T follicular helper cell (primary cell): ENCODE results near the gene CD200.
"Not testable (repeated sequence)": the region's sequence is repeated elsewhere in the genome, so short reads cannot be mapped to it uniquely, and the experiment has no call there.

ENCODE experiments used
- DNase-seq: peaks from one replicate; pipeline ENCODE4 v3.0.0-alpha.2; 2020; ENCODE audit warnings: low read depth

CD200 gene

GRCh38 chr3:112360561-112360960 is 27.6 kb downstream of the CD200 start:
- DNase-seq, result no peak

- no peak for DNase-seq
Observed at GRCh38 chr3:112362221-112362620, 29.3 kb downstream of the CD200 start.

DNA sequence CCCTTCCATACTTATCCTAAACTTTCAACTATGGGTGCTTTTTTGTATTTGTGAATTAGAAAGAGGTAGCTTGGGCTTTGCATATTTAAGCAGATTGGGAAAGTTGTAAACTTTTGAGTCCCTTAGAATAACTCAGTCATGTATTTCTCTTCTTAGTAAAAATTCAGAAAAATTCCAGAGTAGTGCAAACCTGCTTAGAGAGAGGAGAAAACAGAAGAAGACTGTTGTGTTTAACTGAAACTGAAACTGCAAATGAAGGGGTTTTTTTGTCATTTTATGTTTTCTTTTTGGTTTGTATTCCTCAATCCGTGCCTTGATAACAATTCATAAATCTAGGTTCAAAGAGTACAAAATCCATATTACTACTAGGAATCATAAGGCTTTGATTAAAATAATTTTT is 31.3 kb downstream of the CD200 start:
- DNase-seq, result no peak

DNA sequence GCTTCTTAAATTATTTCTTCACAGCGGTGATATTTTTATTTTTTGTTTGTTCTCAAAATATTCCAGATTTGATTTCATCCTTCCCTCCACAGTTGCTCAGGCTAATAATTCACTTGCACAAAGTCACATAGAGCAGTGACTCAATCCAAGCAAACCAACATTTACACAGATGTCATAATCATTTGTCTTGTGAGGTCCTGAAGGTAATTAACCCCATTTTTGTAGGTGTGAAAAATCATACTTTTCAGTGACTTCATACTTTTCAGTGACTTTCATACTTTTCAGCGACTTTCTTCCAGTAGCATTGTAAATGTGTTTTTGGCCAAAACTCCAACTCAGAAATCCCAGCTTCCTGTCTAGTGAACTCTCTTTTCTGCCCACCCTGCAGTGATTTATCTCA is 32.1 kb downstream of the CD200 start:
- DNase-seq, result no peak

GRCh38 chr3:112365636-112366035 is 32.7 kb downstream of the CD200 start:
- no peak for DNase-seq

DNA sequence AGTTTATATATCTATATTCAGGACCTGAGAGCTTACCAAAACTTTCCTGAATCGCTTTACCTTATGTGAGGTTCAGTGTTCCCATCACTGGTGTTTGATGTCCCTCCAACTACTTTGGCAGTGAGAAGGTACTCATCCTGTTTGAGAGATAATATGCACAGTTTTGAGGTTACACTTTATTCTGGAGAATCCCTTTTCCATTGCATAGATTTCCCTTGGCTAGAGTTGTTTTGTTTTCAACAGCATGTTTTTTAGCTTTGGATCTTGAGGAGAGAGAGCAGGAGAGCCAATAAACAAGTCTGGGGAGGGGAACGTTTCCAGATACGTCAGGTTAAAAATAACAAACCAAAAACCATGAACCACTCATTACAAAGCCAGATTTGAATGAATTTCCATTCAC is 33.6 kb downstream of the CD200 start:
- DNase-seq, result no peak

DNA sequence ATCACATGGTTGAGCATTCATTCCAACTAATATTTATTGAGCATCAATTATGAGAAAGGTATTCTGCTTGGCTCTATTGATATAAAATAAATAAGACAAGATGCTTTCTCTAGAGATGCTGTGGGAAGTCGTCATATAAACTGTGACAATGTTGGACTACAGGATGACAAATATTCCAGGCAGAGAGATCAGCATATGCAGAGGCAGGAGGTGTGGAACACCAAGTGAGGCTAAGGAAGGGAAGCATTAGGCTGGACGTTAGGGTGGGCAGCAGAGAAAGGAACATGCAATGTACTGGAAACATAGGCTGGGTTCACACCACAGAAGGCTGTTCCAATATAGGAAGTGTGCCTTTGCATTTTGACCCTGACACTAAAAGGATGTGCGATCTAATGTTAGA is 38.6 kb downstream of the CD200 start:
- DNase-seq, result no peak

DNA sequence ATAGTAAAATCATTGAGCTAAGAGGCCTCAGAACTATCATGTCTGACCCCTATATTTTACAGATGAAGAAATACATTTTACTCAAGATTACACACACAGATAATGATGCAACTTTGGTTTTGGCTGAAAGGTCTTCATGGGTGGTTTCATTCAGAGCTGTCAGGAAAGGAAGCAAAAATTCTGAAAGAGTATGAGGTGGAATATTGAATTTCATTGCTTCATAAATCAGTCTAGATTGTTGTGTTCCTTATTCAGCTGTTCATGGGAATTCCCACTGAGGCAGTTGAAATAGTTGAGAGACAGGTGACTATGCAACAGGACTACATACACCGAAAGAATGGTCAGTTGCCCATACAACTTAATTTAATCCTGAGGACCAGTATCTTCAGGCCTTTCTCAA is 39.4 kb downstream of the CD200 start:
- no peak for DNase-seq

DNA sequence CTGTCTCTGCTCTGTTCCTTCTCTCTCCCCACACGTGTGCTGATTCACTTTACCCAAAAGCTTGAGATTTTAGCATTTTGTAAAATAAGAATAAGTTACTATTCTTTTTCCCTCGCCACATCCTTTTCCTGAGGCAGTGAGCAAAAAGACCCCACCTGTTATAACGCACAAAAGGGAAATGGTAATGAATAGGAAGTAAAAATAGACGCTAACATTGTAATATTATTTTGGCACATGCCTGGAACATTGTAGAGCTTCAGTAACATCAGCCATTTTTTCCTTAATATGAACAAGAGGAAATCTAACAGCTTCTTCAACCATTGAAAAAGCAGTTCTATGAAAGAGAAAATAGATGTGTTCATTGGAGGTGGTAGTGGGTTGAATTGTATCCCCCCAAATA is 40.5 kb downstream of the CD200 start:
- DNase-seq, result no peak

- DNase-seq, result no peak
Observed at GRCh38 chr3:112373924-112374323, 41.0 kb downstream of the CD200 start.

DNA sequence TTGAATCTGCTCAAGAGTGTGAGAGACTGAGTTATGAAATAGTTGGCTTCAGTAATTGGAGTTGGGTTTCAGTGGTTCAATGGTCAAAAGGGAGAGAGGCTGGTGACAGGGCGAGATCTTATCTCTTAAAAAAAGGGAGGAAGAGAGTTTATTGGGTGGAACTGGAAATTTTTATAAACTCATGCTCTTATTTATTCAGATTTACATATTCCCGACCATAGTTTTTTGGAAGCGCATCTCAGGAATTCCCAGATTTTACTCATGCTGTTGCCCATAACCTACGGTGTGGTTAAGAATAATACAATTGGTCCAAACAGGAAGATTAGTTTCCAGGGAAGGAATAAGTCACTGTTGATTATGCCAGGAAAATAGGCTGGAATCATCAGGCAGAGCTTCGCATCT is 41.4 kb downstream of the CD200 start:
- DNase-seq, result no peak

GRCh38 chr3:112375117-112375516 is 42.2 kb downstream of the CD200 start:
- no peak for DNase-seq

GRCh38 chr3:112376241-112376911 is 43.4 kb downstream of the CD200 start:
- no peak for DNase-seq

DNA sequence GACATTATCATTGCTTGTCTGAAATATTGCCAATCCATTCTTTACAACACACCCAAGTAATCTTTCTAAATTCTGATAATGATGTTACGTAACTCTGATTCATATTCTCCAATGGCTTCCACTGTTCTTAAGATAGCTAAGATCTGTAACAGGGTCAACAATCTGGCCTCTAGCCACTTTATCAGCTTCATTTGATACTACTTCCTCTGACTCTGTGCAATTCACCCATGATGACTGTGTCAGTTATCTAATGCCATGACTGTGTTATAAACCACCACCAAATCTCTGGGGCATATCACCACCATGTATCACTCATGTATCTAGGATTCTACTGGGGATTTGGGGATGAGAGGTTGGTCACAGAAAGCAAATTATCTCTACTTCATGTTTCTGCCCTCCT is 44.0 kb downstream of the CD200 start:
- no peak for DNase-seq

DNA sequence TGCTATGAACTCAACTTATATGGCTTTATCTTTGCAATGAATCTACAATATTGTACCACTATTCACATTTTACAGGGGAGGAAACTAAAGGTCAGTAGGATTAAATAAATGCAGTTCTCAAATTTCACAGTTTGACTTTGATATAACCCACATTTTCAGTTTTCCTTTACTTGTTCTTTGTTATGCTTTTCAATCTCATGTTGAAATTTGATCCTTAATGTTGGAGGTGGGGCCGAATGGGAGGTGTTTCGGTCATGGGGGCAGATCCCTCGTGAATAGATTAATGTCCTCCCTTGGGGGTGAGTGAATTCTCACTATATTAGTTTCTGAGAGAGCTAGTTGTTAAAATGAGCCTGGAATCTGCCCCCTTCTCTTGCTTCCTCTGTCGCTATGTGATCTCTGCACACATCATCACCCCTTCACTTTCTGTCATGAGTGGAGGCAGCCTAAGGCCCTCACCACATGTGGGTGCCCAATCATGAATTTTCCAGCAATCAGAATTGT is 44.7 kb downstream of the CD200 start:
- DNase-seq, result no peak

DNA sequence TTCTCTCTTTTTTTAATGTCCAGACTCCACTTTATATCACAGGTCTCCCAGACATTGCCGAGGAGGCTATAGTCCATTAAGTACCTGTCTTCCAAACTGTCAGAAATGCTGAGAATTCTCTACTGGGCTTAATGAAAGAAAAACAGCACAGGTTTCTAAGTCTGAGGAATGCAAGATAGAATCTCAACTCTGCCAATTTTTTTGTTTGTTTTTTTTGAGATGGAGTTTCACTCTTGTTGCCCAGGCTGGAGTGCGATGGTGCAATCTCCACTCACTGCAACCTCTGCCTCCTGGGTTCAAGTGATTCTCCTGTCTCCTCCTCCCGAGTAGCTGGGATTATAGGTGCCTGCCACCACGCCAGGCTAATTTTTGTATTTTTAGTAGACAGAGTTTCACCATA is 45.4 kb downstream of the CD200 start:
- not testable (repeated sequence) for DNase-seq

DNA sequence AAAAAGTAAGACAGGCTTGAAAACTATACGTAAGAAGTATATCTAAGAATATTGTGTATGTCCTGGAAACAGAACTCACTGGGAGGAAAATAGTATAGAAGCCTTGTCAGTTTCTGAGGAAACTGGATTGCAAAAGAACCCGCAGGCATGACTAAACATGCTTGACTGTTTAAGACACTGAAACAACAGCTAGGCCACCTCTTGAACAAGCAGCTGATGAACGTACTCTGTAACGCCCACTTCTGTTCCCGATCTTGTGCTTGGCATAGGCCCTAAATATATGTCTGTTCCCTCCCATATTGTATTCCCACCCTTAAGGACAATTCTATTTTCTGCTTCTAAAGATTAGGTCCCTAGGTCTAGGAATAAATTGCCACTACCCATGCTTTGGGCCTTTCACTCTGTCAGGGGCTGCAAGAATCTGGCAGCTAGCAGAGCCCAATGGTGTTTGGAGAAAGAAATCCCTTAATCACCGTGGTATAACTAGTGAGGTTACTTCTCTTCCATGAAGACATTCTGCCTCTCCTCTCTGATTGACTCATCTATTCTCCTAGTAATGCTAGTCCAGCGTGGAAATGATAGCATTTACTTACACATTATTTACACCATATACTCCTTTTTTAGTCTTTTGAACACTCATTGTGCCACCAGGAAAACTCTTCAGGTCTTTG is 46.2 kb downstream of the CD200 start:
- no peak for DNase-seq

DNA sequence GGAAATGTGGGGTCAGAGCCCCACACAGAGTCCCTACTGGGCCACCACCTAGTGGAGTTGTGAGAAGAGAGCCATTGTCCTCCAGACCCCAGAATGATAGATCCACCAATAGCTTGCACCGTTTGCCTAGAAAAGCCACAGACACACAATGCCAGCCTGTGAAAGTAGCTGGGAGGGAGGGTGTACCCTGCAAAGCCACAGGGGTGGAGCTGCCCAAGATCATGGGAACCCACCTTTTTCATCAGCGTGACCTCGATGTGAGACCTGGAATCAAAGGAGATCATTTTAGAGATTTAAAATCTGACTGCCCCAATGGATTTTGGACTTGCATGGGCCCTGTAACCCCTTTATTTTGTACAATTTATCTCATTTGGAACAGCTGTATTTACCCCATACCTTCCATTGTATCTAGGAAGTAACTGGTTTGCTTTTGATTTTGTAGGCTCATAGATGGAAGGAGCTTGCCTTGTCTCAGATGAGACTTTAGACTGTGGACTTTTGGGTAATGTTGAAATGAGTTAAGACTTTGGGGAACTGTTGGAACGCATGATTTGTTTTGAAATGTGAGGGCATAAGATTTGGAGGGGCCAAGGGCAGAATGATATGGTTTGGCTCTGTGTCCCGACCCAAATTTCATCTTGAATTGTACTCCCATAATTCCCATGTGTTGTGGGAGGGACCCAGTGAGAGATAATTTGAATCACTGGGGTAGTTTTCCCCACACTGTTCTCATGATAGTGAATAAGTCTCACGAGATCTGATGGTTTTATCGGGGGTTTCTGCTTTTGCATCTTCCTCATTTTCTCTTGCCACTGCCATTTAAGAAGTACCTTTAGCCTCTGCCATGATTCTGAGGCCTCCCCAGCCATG is 49.0 kb downstream of the CD200 start:
- DNase-seq, result no peak

DNA sequence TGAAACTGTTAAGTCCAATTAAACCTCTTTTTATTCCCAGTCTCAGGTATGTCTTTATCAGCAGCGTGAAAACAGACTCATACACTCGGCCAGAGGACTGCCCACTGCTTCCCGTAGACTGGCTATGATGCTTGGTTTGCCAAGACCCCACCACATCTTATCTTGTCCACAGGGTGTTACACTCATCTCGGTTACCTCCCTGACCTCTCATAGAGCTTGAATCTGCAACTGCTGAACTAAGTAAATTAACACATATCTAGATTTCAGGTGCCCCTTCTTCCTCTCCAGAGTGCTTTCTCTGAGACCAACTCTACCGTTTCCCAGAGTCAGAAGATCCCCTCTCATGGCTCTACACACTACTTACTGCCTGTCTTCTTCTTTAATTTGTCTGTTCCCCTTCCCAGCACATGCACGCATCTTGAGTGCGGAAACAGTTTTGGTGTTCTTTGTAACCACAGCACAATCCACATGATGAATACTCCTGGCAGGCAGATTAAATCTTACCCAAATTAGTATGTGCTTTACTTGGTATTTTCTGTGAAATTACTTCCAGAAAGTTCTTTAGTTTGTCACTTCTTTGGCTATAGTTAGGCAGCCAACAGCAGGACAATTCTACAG is 49.7 kb downstream of the CD200 start:
- no peak for DNase-seq

DNA sequence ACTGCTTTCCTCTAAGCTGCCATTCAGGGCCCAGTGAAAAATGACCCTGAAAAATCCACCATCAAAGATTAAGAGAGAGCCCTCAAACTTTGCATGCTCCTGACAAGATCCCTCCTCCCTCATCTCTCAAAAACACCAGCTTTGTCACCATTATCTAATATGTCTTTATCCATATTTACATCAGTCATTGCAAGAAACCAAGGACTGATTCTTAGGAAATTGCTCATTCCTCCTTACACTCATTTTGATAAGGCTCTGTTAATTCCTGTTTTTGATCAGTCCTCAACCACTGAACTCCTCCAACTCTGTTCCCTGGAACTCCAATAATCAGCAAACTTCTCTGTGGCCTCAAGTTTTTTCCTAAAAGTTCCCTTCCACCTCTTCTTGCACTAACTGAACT is 51.8 kb downstream of the CD200 start:
- DNase-seq, result no peak

DNA sequence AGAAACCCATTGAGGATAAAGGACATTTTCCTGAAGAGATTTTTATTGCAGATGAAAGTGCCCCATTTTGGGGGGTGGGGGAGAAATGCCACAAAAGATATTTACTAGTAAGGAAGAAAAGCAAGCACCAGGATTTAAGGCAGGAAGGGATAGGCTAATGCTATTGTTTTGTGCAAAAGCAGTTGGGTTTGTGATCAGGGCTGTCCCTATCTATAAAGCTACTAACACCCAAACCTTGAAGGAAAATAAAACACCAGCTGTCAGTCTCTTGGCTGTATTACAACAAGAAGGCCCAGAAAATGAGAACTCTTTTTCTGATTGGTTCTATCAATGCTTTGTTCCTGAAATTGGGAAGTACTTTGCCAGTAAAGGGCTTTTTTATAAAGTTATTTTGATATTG is 56.0 kb downstream of the CD200 start:
- DNase-seq, result no peak

DNA sequence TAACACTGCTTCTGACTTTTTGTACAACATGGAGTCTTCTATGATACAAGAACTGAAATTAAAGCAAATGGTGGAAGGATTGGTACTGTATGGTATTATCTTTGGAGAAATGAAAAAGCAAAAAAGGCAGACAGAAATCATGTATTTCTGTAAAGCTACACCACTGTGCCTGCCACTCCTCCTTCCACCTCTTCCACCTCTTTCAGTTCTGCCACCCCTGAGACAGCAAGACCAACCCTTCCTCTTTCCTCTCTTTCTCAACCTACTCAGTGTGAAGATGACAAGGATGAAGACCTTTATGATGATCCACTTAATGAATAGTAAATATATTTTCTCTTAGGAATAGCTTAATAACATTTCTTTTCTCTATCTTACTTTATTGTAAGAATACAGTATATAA is 57.0 kb downstream of the CD200 start:
- no peak for DNase-seq
